HG02884 (cell line): ENCODE measurements around the gene RGS14.
A peak's percentile ranks its signal among the peaks of the same experiment; 100 is the strongest.

ENCODE experiments used
- ATAC-seq: cut with Tn5 transposase; IDR thresholded peaks from one replicate; pipeline ENCODE4 v1.9.1; 2021; ENCODE audit warnings: mild to moderate bottlenecking, moderate library complexity; ENCODE audit not compliant: unreplicated experiment

RGS14 gene

DNA sequence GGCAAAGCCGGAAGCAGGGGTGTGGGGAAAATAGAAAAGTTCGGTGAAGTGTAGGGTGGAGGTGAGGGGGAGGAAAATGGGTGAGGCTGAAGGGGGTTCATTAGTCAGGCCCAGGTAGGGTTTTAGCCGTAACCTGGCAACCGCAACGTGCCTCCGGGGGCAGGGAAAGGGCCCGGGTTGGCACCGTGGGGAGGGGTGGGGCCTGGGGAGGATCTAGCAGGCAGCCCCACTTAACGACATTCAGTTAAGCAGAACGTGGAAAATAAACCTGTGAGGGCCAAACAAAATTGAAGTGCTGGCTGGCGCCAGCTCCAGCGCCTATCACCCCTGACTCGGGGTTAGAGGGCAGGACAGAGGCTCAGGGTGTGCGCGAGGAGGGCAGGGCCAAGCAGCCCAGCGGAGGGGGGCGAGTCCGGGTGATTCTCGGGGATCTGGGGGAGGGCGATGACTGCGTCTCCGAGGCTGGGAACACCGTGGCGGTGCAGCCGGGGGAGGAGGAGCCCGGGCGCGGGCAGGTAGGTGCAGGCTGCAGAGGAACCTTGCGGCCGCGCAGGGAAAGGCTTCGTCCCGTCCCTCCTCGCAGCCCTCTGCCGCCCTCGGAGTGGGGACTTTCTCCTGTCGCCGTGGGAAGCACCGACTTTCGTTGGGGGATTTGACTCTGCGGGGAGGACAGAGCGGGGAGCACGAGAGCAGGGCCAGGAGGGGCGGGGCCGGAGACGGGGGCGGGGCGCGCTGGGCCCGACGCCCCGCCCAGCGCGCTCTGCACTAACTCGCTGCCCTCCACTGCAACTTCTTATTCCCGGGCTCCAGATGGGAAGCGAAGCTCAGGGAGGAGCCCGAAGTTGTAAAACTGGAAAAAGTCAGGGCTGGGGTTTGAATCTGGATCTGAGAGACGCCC lies 5.1 kb downstream of the RGS14 start:
- ATAC-seq: peak; percentile 43

DNA sequence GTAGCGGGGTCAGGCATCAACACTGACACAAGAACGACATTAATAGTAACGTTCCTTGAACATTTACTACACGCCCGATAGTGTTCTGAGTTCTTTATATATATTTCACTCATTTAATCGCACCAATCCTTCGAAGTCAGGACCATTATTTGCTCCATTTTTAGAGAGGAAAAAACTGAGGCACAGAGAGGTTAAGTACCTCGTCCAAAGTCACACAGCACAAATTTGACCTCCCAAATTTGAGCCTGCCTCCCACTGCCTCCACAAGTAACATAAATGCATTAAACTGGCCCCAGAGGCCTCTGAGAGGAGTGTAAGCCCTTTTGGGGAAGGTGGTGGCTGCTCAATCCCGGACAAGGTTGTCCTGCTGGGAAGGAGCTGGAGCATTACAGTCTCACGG lies 5.8 kb downstream of the RGS14 start:
- no peak for ATAC-seq

DNA sequence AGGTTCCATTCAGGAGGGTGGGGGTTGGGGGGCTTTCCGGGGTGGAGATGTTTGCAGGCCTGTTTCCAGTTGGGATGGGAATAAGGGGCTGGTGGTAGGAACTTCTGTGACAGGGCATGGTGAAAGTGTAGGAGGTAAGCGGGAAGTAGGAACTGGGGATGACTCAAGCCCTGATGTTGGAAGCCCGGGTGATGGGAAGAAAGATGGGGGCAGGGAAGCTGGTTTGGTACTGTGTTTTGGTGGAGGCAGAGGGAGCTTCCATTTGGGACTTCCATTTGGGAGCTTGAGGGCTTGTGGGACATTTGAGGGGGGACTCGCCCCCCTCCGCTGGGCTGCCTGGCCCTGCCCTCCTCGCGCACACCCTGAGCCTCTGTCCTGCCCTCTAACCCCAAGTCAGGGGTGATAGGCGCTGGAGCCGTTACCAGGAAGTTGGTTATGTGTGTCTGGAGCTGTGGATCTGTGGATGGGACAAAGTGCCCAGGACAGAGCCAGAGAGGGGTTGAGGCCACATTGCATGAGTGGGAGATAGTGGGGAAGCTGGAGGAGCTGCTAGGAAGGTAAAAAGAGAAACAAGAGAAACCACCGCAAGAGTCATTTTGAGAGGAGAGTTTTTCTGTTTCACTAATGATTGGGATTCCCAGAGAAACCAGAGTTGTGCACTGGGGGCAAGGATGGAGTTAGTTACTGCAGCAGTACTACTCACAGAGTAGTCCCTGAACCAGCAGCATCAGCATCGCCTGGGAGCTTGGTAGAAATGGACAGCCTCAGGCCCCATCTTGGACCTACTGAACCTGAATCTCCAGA lies 6.6 kb downstream of the RGS14 start:
- ATAC-seq: no peak

DNA sequence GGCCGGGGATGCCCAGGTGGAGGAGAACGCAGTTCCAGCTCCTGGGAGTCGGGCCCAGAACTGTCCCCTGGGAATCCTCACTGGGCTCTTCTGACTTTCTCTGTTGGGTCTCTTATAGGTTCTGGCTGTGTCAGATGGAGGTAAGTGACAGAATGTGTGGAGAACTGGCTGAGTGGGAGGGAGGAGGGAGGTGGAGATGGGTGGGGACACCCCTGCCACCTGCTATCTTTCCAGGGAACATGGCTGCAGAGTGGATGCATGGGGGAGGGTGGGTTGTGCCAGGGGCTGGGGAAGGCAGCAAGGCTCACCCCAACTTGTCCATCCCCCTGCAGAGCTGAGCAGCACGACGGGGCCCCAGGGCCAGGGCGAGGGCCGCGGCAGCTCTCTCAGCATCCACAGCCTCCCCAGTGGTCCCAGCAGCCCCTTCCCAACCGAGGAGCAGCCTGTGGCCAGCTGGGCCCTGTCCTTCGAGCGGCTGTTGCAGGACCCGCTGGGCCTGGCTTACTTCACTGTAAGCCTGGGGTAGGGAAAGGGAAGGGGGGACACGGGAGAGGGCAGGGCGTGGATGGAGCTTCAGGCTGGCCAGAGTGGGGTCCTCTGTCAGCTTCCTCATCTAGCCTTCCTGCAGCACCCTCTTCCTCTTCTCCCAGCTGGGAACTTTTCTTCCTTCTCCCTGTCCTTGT lies 8.3 kb downstream of the RGS14 start:
- no peak for ATAC-seq

DNA sequence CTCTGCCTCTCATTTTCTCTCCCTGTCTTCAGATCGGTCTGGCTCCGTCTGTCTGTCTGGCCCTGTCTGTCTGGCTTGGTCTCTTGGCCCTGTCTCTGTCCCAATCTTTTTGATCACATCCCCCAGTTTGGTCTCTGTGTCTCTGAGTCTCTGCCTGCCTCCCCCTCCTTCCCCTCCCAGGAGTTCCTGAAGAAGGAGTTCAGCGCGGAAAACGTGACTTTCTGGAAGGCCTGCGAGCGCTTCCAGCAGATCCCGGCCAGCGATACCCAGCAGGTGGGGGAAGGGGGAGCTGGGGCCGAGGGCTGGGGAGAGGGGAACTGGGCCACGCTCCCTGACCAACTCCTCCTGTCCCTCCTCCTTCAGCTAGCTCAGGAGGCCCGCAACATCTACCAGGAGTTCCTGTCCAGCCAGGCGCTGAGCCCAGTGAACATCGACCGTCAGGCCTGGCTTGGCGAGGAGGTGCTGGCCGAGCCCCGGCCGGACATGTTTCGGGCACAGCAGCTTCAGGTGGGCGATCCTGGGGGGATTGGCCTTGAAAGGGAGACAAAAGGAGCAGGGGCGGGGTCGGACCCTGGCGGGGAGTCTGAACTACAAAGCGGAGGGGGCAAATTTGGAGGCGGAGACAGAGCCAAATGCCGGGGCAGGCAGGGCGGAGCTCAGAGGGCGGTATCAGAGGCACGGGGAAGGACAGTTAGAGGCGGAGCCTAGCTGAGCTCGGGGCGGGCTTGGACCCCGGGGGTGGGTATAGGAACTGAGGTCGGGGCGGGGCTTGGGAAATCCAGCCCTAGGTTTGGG lies 9.0 kb downstream of the RGS14 start:
- ATAC-seq: no peak

DNA sequence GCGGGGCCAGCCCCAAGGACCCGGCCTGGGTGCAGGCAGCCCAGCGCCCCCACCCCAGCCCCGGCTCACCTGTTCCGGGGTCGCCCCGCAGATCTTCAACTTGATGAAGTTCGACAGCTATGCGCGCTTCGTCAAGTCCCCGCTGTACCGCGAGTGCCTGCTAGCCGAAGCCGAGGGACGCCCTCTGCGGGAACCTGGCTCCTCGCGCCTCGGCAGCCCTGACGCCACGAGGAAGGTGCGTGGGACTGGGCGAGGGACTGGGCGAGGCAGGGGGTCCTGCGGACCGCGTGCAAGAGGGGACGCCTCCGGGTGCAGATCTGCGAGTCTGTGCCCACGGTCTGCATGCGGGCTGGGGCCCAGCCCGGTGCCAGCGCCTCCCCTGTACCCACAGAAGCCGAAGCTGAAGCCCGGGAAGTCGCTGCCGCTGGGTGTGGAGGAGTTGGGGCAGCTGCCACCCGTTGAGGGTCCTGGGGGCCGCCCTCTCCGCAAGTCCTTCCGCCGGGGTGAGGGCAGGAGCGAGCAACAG lies 9.7 kb downstream of the RGS14 start:
- no peak for ATAC-seq

DNA sequence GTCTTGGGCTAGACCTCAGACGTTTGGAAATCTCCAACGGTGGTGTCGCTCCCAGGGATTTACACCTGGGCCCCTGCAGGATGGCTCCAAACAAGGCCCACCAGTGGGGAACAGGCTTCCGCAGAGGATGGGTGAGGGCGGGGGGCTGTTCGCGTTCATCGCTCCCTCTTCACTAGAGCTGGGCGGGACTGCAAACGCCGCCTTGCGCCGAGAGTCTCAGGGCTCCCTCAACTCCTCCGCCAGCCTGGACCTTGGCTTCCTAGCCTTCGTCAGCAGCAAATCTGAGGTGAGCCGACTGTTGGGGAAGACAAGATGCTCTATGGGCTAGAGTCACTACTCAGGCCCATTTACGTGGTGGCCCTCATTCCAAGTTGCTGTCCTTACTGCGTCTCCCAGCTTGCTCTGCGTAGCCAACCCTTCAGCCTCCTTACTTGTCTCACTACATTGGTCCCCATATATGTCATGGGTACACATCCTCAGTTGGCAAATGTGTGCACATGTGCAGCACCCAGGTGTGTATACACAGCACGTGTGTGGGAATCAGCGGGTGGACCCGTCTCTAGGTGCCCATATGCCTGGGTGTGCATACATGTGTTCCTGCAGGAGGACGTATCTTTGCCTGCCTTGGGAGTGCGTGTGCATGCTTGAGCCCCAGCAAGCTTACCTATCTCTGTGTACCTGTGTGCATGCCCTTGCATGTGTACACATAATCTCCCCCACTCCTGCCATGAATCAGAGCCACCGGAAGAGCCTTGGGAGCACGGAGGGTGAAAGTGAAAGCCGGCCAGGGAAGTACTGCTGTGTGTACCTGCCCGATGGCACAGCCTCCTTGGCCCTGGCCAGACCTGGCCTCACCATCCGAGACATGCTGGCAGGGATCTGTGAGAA lies 10.5 kb downstream of the RGS14 start:
- ATAC-seq: no peak

DNA sequence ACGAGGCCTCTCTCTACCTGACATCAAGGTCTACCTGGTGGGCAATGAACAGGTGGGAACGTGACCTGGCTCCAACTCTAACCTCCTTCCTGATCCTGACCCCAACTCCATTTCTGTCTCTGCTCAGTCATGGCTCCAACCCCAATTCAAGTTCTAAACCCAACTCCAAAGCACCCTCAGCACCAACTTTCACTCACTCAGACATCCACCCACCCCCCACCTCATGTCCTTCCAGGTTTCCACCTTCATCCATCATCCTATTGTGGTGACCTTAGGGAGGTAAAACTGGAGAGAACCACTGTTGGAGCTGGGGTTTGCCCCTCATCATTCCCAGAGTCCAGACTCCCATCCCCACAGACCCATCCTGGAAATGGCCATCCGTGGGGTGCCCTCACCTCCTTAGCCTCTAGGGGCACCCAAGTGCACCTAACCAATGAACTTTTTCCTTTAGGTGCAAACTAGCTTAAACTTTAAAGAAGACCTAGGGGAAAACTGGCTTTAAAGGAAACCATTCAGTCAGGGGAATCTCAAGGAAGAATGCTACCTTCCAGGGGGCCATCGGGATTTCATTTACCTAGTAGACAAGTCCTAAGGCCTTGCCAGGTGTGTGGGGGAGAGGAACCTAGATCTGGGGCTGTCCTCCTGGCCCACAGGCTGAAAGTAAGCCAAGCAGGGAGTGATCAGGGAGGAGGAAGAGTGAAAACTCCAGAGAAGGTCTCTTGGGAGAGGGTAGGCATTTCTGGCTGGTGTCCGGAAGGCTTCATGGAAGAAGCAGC lies 11.3 kb downstream of the RGS14 start:
- no peak for ATAC-seq

DNA sequence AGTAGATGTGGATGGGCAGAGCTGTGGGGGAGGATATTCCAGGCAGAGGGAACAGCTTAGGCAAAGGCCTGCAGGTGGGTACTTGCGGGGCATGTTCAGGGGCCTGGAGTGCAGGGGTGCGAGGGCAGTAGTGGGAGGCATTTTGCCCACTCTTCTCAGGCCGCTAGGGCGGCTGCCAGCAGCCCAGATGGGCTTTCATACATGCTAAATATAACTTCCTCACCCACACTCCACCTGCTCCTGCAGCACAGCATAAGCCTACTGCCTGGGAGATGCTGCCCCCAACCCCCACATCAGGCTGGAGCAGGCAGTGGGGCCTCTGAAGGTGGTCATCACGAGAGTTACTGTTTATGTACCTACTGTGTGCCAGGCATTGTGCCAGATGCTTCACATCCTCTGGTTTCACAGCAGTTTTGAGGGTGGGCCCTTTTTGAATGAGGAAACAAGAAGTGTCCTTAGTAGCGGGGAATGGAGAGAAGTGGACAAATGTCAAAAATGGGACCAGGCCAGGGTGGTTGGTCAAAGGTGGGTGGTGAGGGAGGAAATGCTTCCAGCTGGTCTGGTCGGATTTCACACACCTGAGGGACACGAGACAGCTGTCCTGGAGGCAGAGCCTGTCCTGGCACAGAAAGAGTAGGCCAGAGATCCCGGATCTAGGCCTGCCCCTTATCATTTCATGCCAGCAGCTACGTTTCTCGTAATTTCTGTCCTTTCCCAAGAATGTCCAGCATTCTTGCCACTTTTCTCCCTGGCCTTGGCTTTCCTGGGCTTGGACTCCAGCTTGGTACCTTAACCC lies 12.1 kb downstream of the RGS14 start:
- no peak for ATAC-seq

DNA sequence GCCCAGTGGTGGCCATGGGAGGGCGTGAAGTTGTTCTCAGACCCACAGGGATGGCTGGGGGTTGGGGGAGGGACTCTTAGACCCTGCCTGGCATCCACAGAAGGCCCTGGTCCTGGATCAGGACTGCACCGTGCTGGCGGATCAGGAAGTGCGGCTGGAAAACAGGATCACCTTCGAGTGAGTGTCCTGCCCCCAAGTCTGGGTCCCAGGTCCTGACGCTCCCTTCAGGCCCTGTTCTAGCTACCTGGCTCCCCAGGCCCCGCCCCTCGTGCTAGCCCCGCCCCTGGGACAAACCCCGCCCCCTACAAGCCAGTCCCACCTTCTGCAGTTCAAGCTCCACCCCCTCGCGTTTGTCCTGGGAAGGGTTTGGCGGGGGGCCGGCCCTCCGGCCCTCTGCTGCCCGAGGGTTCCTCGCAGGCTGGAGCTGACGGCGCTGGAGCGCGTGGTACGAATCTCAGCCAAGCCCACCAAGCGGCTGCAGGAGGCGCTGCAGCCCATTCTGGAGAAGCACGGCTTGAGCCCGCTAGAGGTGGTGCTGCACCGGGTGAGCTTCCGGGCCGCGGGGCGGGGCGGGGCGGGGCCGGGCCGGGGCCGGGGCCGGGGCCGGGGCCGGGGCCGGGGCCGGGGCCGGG lies 12.9 kb downstream of the RGS14 start:
- ATAC-seq: peak; percentile 60

DNA sequence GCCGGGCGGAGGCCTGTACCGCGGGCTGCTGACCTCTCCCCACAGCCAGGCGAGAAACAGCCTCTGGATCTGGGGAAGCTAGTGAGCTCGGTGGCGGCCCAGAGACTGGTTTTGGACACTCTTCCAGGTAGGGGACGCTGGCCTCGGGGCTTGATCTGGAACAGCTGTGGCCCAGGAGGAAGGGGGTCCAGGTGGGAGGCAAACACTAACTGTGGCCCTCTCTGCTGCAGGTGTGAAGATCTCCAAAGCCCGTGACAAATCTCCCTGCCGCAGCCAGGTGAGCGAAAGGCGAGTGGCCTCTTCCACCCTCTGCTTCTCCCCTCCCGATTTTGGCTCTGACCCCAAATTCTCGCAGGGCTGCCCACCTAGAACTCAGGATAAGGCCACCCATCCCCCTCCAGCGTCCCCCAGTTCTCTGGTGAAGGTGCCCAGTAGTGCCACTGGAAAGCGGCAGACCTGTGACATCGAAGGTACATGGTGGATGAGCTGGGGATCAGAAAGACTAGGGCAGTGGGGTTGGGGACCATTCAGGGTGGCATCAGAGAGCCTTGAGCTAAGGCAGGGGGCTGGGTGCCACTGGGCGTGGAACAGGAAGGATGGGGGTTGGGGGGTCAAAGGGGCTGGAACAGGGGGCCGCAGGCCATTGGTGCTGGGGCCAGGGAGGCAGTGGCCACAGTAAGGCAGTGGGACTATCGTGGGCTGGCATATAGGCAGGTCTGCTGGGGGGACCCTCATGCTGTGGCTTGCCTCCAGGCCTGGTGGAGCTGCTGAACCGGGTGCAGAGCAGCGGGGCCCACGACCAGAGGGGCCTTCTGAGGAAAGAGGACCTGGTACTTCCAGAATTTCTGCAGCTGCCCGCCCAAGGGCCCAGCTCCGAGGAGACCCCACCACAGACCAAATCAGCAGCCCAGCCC lies 13.7 kb downstream of the RGS14 start:
- ATAC-seq: no peak

DNA sequence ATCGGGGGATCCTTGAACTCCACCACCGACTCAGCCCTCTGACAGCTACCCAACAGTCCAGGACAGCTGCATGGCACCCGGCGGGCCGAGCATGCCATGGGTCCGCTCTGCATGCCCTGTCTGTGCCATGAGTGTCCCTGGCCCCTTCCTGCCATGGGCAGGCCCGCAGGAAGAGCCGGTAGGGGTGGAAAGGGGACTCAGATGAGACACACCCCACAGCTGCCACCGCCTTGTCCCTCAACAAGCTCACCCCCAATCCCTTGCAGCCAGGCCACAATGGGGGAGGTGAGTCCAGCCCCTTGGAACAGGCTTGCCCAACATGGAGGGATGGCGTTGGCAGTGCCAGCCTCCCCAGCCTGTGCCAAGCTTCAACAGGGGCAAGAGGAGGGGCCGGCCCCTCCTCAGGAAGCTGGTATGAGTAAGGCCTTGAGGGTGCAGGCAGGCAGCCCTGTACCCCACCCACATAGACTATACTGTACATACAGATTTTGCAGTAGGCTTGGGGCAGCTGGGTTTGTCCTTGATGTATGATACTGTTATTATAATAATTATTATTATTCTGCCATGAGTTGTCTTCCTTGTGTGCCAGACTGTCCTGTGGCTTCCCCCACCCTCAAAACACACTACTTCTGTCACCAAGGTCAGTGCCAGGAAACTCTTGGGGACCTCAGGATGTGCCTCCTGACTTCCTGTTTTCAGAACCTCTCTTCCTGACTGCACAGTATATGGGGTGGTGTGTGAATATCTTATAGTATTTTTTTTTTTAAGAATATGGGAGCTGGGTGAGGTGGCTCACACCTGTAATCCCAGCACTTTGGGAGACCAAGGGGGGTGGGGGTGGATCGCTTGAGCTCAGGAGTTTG lies 14.5 kb downstream of the RGS14 start:
- no peak for ATAC-seq

DNA sequence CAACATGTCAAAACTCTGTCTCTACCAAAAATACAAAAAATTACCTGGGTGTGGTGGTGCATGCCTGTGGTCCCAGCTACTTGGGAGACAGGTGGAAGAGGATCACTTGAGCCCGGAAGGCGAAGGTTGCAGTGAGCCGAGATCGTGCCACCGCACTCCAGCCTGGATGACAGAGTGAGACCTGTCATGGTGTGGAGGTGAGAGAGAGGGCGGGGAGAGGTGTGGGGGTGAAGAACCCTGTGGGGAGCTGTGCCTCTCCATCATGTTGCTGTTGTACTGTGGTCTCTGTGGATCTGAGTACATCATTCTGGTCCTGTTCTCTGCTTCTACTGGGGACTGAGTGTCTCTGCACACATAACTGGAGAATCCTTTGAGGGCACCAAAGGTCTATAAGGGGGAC lies 15.2 kb downstream of the RGS14 start:
- no peak for ATAC-seq

DNA sequence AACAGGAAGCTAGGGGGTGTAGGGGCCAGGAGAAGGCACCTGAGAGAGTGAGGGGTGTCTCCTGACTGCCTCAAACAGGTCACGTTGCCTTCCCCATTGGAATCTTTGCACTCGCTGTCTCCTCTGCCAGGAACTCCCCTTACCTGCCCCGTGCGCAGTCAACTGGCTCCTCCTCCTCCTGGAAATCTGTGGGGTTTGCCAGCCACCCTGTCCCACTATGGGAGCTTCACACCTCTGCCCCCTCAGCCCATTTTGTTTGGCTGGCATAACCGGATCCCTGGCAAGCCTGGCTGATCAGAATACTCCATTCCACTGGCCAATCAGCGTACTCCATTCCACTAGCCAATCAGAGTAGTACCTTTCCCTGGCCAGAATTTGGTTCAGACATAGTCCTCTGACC lies 16.1 kb downstream of the RGS14 start:
- no peak for ATAC-seq

DNA sequence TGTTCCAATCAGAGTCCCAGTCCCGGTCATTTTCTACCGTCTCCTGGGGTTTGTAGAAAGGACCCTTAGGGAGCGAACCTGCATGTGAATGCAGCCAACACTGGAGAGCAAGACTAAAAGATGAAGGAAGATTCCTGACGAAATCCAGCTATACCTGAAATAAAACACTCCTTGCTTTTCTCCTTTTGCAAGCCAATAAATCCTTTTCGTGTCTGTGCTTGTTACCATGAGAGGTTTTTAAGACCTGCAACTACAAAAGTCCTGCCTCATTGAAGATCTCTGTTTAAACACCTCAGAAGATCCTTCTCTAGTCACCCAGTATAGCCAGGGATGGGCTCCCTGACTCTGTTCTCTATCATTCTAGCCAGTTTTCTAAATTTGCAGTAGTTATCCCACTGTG lies 16.5 kb downstream of the RGS14 start:
- no peak for ATAC-seq
